GM18909 (cell line): ENCODE data around the gene CASP6.

Experiments
- ATAC-seq: cut with Tn5 transposase; IDR thresholded peaks from one replicate; pipeline ENCODE4 v1.9.1; 2021; ENCODE audit warnings: mild to moderate bottlenecking; ENCODE audit not compliant: unreplicated experiment, poor library complexity

The CASP6 gene

GRCh38 chr4:109702950-109703663 is at the start of gene CASP6:
Gene CASP6 (minus strand): TSS chr4:109703445. CDS start chr4:109703395, 50 bp downstream.
- ATAC-seq, result peak; percentile 81

GRCh38 chr4:109752525-109752924 is 49.3 kb upstream of the CASP6 start:
- no peak for ATAC-seq

GRCh38 chr4:109751852-109752251 is 48.6 kb upstream of the CASP6 start:
- ATAC-seq, result no peak

GRCh38 chr4:109750652-109751244 is 47.5 kb upstream of the CASP6 start:
- no peak for ATAC-seq

GRCh38 chr4:109749388-109750082 is 46.3 kb upstream of the CASP6 start:
- no peak for ATAC-seq

- no peak for ATAC-seq
These were observed 44.9 kb upstream of the CASP6 start for GRCh38 chr4:109748114-109748513.

GRCh38 chr4:109746728-109747127 is 43.5 kb upstream of the CASP6 start:
- ATAC-seq, result no peak

- no peak for ATAC-seq
These were observed 42.6 kb upstream of the CASP6 start for GRCh38 chr4:109745830-109746229.

GRCh38 chr4:109739547-109739946 is 36.3 kb upstream of the CASP6 start:
- no peak for ATAC-seq

- no peak for ATAC-seq
These were observed 35.0 kb upstream of the CASP6 start for GRCh38 chr4:109738104-109738872.

- ATAC-seq, result no peak
These were observed 32.5 kb upstream of the CASP6 start for GRCh38 chr4:109735566-109736365.

- no peak for ATAC-seq
These were observed 30.5 kb upstream of the CASP6 start for GRCh38 chr4:109733728-109734127.

GRCh38 chr4:109730619-109731545 is 27.6 kb upstream of the CASP6 start:
- no peak for ATAC-seq

GRCh38 chr4:109729718-109730618 is 26.7 kb upstream of the CASP6 start, which contains the start of gene PLA2G12A:
Gene PLA2G12A (minus strand): TSS chr4:109730070. CDS start chr4:109729809, 261 bp downstream.
- peak; percentile 88 for ATAC-seq

- ATAC-seq, result no peak
These were observed 26.0 kb upstream of the CASP6 start for GRCh38 chr4:109729117-109729717.

- ATAC-seq, result no peak
These were observed 25.1 kb upstream of the CASP6 start for GRCh38 chr4:109728385-109728784.

- no peak for ATAC-seq
These were observed 19.9 kb upstream of the CASP6 start for GRCh38 chr4:109723110-109723509.
